Kidney capillary endothelial cell (primary cell): ENCODE results near the gene FGFR3.
"Not testable (repeated sequence)": the region's sequence is repeated elsewhere in the genome, so short reads cannot be mapped to it uniquely, and the experiment has no call there.

Source experiments
- DNase-seq: peaks from one replicate; pipeline ENCODE4 v3.0.0-alpha.2; 2018; ENCODE audit warnings: low spot score

The FGFR3 gene

GRCh38 chr4:1819284-1819683 is 26.2 kb downstream of the FGFR3 start:
- DNase-seq, result no peak

- DNase-seq, result no peak
These were observed 26.7 kb downstream of the FGFR3 start for GRCh38 chr4:1819816-1820215.

GRCh38 chr4:1821679-1822567 is 28.8 kb downstream of the FGFR3 start:
- no peak for DNase-seq

- DNase-seq, result no peak
These were observed 29.8 kb downstream of the FGFR3 start for GRCh38 chr4:1822568-1823544.

GRCh38 chr4:1823545-1823932 is 30.4 kb downstream of the FGFR3 start:
- no peak for DNase-seq

- no peak for DNase-seq
These were observed 31.7 kb downstream of the FGFR3 start for GRCh38 chr4:1824746-1825145.

- no peak for DNase-seq
These were observed 32.2 kb downstream of the FGFR3 start for GRCh38 chr4:1825326-1825725.

GRCh38 chr4:1826531-1827350 is 33.6 kb downstream of the FGFR3 start:
- DNase-seq, result no peak

GRCh38 chr4:1830234-1830633 is 37.1 kb downstream of the FGFR3 start:
- no peak for DNase-seq

GRCh38 chr4:1830642-1831228 is 37.6 kb downstream of the FGFR3 start:
- DNase-seq, result no peak

- DNase-seq, result no peak
These were observed 38.2 kb downstream of the FGFR3 start for GRCh38 chr4:1831331-1831730.

- no peak for DNase-seq
These were observed 39.6 kb downstream of the FGFR3 start for GRCh38 chr4:1832690-1833089.

GRCh38 chr4:1833307-1834046 is 40.4 kb downstream of the FGFR3 start:
- no peak for DNase-seq

- no peak for DNase-seq
These were observed 41.1 kb downstream of the FGFR3 start for GRCh38 chr4:1834047-1834775.

GRCh38 chr4:1835836-1836235 is 42.7 kb downstream of the FGFR3 start:
- DNase-seq, result not testable (repeated sequence)

- DNase-seq, result no peak
These were observed 43.6 kb downstream of the FGFR3 start for GRCh38 chr4:1836650-1837049.

GRCh38 chr4:1837069-1837468 is 44.0 kb downstream of the FGFR3 start:
- DNase-seq, result no peak

- DNase-seq, result no peak
These were observed 46.2 kb downstream of the FGFR3 start for GRCh38 chr4:1839282-1839681.

- no peak for DNase-seq
These were observed 48.3 kb downstream of the FGFR3 start for GRCh38 chr4:1841201-1841886.

- DNase-seq, result no peak
These were observed 48.8 kb downstream of the FGFR3 start for GRCh38 chr4:1841887-1842210.
